Stimulated activated CD8-positive, alpha-beta memory T cell treated with anti-CD3 and anti-CD28 coated beads, Interleukin-12 subunit alpha, Interleukin-12 subunit beta, amount 100 ng/mL, for 24 hours (primary cell): Measurements from ENCODE around the gene KCTD3.

Source experiments
- DNase-seq: peaks from one replicate; pipeline ENCODE4 v3.0.0-alpha.2; 2020; ENCODE audit errors: extremely low read depth

KCTD3 gene

DNA sequence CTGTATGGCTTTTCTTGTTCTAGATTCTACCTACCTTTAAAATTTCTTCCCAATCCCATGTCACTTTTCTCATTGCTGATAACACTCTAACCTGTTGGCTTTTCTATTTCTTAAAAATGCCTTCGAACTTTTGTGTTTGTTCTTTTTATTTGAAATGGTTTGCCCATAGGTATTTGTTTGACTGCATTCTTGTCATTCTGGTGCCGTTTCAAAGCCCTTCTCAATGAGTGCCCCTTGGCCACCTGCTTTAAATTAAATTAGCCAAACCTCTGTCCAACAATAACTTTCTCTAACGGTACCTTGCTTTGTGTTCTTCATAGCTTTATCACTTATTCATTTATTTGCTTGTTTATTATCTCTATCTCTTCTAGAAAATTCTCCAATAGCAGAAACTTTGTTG is 38.9 kb downstream of the KCTD3 start:
- no peak for DNase-seq

GRCh38 chr1:215606564-215607168 is 39.6 kb downstream of the KCTD3 start:
- DNase-seq: no peak

- DNase-seq: no peak
Measured at GRCh38 chr1:215607412-215607811, 40.3 kb downstream of the KCTD3 start.

DNA sequence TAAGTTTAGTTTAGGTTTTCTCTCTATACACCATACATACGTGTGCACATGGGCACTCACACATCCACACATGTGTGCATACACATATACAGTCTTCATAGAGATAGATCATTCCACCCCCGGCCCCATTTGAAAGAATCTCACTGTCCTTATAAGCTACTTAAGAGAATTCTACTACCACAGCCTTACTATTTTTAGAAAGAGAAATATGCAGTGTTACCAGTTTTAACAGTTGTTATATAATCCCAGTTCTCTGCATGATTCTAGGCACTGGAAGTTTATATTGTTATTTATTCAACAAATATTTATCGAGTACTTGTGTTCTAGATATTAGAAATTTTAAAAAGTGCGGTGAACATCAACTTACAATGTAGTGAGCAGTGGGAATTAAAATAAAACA is 41.5 kb downstream of the KCTD3 start:
- no peak for DNase-seq

- DNase-seq: no peak
Measured at GRCh38 chr1:215612391-215612790, 45.3 kb downstream of the KCTD3 start.

DNA sequence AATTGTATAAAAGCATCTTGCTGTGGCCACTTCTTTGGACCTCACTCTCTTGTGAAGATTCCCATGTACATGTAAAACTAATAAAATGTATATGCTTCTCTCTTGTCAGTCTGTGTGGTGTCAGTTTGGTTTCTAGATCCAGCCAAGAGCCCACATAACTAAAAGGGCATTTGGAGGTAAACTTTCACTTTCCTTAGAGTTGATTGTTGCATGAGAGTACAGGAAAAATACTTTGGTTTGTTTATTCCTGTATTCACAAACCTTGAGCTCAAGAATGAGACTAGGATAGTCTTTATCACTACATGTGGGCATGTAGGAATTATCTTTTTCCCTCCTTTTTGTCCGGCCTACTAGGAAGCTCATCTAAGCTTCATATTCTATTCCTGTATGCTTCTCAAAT is 50.9 kb downstream of the KCTD3 start:
- no peak for DNase-seq

DNA sequence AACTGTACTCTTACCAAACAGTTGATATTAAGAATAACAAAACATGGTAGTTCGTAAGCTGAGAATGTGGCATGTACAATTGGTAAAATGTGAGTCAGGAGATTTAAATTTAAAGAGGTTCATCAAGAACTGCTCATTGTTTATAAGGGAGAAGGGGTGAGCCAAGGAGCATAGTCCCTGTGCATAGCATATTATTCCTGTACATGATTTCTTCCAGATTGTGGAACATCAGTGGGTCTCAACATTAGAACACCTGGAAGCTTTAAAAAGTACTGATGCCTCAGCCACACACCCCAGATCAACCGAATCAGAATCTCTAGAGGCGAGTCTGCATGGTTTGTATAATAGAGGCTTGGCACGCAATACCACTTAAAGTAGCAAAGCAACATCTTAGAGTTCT is 56.1 kb downstream of the KCTD3 start:
- DNase-seq: no peak

DNA sequence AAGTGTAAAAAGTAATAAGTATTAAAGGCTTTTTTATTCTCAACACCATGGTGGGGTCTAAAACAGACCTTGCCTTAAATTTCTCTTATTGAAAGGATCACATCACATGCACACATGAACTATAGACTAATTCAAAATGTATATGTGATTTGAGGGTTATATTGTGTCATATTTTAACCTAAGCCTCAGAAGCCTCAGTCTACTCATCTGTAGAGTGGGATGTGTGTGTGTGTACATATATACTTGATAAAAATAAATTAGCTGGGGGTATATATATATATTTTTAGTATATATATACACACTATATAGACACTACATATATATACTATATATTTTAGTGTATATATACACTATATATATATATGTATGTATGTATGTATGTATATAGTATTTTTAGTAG is 58.8 kb downstream of the KCTD3 start:
- DNase-seq: no peak

- DNase-seq: no peak
Measured at GRCh38 chr1:215631040-215631439, 63.9 kb downstream of the KCTD3 start.

DNA sequence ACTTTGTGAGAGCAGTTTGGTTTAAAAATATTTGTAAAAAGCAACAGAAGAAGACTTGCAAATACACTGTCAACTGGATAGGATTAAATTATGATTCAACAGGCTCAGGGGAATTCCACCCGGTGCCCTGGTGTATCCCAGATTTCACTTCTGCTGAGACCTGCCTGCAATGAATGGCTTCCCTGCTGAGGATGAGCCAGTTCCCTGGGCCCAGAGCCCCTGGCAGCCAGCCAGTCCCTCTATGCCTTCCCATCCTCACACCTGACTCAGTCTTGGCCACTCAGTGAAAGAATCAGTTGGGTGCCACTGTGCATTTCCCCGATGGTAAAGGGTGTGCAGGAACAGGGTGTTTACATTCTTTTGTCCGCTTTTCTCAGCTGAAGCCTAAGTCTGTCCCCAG is 64.4 kb downstream of the KCTD3 start:
- no peak for DNase-seq

DNA sequence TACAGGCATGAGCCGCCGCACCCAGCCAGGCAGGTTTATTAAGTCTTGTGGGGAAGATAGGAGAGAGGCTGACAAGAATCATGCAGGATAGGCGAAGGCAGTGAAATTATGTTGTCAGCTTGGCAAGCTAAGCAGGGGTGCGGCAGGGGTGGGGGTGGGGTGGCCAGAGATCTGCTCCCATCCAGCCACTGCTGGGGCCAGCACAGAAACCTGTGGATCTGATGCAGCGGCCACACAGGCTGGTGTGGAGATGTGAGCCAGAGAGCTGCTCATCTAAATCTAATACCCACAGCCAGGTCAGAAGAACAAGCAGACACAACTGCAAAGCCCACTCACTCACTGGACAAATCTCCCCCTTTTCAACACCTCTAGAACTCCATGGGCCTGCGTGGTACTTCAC is 68.7 kb downstream of the KCTD3 start:
- no peak for DNase-seq

DNA sequence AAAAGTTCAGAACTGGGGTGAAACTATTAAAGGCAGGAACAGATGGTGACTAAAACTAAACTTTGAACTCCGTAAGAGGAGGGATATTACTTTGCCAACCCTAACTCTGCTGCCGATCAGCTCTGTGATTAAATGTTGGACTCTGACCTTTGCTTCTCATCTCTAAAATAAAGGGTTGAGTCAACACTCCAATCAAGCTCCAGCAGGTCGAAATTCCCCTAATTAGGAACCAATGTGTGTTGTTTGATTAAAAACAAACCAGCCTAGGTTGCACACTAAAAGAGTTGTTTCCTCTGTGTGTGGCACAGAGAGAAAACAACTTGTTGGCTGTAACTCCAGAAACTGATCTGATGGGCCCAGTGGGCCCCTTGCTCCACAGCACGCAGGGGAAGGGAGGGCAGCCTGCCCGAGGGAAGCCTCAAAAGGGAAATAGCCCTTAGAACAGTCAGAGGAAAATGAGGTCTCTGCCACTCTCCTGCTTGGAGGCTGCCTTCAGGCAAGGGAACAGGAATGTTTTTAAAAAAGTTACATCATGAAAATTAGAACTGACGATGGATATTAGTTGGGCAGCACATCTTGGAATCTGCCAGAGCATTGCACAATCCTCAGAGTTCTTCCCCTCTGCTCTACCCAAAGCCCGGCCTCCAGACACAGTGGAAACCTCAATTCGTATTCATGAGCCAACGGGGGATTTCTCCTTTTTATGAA is 69.3 kb downstream of the KCTD3 start:
- DNase-seq: no peak

DNA sequence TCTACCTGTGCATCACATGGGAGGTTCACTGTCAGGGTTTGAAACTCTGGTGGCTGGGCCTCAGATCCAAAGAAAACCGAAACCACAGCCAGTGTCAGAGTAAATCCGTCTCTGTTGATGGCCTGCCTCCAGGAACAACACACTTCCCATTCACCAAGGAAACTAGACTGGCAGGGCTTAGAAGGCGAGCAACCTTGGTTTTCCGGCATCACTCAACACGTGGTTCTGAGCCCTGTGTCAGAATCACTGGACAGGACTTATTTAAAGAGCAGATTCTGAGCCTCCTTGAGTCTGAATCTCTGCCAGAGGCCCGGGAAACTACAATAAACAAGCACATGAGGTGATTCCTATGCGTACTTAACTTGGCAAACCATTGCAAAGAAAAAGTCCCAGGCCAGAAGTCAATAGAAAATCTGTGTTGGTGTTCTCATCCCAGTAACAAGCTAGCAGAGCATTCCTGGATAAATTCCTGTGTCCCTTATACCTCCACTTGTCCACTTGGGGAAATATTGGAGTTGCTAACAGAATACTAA is 70.0 kb downstream of the KCTD3 start:
- DNase-seq: no peak

DNA sequence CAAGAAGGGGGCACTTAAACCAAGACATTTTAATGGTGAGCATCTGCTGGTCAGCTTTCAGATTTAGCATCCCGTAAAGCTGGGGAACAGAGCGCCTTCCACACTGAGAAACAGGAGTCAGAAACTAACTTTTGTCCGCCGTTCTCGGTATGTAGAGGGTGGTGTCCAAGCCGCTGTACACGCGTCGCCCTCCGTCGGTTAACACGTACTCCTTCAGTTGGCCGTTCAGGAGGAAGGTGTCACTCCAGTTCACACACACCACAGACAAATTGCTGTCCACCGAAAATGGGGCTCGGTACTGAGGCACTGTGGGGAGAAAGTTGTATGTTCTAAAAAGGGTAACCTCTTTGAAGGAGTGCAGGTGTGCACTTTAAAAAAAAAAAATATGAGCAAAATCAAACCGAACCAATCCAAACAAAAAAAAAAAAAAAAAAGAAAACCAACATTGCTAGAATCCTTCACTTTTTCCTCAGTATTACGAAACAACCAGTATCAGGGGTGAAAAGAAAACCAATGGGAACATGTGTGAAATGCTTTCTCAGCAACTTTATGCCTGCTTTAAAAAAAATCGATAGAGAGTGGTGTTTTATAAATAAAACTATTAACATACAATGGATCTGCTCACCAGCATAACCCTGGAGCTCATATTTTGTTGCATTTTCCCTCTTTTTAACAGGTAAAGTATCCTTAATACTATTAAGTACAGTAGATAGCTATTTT is 73.5 kb downstream of the KCTD3 start:
- DNase-seq: no peak

DNA sequence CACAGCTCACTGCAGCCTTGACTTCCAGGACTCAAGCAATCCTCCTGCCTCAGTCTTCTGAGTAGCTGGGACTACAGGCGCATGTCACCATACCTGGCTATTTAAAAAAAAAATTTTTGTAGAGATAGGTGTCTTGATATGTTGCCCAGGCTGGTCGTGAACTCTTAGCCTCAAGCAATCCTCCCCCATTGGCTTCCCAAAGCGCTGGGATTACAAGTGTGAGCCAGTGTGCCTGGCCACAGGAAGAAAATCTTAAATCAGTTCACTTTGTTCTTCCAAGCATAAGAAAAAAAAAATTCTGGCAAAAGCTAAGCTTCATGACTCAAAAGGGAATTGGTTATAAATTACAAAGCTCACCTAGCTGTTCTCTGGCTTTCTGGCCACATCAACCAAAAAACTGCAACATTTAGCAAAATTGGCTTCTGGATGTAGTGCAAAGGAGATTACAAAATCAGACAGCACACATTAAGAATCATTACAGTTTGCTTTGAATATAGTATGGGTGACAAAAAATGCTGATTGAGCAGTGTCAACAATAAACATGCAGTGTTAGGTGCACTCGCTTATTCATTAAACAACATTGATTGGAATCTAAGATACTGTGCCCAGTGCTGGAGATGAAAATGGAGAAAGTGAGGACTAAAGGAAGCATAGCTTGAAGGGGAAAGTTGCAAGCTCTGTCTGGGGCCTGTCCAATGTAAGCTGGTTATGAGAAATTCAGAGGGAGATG is 76.7 kb downstream of the KCTD3 start:
- no peak for DNase-seq

DNA sequence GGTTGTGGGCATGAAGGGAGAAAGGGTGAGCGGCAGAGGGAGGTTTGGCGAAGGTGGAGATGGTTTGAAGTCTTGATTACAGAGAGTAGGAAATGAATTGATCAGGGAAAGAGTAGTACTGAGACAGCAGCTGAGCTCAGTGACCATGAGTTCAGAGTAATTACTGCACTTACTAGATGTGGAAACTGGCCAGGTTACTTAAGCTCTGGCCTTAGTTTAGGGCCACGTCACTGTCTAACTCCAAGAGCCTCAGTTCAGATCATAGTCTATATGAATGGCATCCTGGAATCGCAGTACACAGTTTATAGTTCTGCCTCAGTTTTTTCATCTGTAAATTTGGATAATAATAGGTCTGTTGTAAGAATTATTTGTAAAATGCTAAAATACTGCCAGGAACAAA is 78.1 kb downstream of the KCTD3 start:
- DNase-seq: no peak

GRCh38 chr1:215645861-215646260 is 78.8 kb downstream of the KCTD3 start:
- DNase-seq: no peak

GRCh38 chr1:215647738-215648137 is 80.6 kb downstream of the KCTD3 start:
- DNase-seq: no peak

DNA sequence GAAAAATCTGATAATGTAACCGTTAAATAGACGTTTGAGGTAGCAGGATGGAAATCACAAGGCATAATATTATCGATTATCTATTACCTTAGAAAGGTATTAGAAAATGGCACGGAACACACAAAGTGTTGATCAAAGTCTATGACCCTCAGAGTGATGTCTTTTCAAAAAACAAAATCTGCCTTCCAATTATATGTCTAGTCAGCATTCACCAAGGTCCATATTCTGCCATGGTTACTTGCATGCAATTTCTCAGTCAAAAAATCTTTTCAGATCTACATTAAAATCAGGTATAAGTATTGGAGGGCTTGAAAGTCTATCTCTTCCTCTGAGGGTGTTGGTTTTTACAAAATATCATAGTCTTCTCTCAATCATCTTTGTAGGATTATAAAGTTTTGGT is 81.9 kb downstream of the KCTD3 start:
- DNase-seq: no peak

- DNase-seq: no peak
Measured at GRCh38 chr1:215650446-215651149, 83.5 kb downstream of the KCTD3 start.

DNA sequence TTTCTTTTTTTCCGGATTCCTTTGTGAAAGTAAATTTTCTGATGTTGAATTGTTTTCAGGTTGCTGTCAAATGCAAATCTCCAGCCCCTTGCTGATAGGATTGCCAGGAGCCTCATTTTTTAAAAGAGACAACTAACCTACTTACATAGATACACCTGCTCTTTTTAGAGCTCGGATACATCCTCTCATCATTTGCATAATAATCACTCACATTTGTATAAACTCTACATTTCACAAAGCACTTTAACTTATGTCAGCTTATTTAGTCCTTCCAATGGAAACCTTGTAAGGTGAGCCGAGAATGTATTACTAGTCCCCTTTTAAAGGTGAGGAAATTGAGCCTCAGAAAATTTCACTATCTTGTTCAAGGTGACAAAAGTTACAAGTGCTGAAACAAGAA is 84.8 kb downstream of the KCTD3 start:
- no peak for DNase-seq

GRCh38 chr1:215652371-215652770 is 85.3 kb downstream of the KCTD3 start:
- no peak for DNase-seq
